NCI-H748 (cell line): ENCODE data around the gene KATNB1.

Experiments used
- DNase-seq: peaks from one replicate; lab custom pipeline; 2025; ENCODE audit not compliant: unreplicated experiment; lab: John Stamatoyannopoulos, UW

The KATNB1 gene, protein sequence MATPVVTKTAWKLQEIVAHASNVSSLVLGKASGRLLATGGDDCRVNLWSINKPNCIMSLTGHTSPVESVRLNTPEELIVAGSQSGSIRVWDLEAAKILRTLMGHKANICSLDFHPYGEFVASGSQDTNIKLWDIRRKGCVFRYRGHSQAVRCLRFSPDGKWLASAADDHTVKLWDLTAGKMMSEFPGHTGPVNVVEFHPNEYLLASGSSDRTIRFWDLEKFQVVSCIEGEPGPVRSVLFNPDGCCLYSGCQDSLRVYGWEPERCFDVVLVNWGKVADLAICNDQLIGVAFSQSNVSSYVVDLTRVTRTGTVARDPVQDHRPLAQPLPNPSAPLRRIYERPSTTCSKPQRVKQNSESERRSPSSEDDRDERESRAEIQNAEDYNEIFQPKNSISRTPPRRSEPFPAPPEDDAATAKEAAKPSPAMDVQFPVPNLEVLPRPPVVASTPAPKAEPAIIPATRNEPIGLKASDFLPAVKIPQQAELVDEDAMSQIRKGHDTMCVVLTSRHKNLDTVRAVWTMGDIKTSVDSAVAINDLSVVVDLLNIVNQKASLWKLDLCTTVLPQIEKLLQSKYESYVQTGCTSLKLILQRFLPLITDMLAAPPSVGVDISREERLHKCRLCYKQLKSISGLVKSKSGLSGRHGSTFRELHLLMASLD

DNA sequence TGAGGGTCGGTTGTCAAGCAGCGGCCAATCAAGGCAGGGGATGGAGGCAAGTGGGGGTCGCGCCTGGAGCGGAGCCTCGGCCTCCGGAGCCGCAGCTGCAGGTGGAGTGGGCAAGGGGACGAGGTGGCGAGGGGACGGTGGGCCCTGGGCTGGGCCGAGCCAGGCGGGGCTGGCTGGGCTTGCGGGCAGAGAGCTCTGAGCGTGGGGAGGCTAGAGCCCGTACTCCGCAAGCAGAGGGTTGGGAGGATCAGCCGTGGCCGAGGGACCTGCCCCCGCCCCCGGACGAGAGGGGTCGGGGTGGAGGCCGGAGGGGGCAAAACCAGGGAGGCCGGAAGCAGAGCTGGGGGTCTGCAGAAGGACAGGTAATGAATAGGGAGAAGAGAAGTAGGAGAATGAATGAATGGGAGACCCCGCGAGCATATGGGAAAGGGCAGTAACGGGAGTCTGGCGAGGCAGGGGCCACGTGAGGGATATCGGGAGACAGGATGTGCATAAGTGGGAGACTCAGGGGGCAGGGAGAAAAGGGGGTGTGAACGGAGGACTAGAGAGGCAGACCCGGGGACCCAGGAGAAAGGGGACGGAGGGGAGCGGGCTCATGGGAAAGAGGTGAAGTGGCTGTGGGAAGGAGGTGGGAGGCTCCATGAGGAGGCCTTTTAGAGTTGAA lies at the start of gene KATNB1:
KATNB1 (plus strand) TSS at position 16 of the 664 bp plus-strand sequence. CDS start 1,474 bp downstream, outside the sequence.
- peak; percentile 30 for DNase-seq

DNA sequence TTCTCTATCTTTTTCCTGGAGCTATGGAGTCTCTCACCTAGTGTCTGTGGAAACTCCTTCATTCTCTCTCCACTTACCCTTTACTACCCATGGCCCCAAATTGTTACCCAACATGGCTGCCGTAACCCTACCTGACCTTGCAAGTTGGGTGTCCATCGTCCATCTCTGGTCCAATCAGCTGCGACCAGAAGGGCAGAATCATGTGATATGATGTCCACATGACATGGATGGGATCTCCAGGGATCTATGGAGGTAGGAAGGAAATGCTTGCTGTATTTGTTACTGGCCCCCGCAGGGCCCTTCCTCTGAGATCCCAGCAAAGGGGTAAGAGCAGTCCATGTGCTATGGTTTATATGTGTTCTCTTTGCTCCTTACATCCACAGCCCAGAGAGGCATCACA lies 49.0 kb upstream of the KATNB1 start:
- no peak for DNase-seq

DNA sequence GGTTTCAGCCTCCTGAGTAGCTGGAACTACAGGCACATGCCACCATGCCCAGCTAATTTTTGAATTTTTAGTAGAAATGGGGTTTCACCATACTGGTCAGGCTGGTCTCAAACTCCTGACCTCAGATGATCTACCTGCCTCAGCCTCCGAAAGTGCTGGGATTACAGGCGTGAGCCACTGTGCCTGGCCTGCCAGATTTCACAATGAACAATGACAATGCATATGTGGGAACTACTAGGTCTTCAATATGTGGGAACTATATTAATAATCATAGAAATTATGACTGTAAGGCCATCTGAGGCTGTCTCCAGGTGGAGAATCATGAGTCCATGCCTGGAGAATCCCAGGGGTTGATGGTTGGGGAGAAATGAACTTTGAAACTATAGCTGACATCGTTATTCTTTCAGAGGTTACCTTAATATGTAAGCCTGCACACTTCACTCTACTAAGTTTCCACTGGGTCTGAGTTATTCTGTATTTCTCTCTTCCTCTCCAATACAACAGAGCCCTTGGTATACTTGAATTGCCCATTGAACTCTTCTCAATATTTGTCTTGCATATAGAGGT lies 48.1 kb upstream of the KATNB1 start:
- no peak for DNase-seq

DNA sequence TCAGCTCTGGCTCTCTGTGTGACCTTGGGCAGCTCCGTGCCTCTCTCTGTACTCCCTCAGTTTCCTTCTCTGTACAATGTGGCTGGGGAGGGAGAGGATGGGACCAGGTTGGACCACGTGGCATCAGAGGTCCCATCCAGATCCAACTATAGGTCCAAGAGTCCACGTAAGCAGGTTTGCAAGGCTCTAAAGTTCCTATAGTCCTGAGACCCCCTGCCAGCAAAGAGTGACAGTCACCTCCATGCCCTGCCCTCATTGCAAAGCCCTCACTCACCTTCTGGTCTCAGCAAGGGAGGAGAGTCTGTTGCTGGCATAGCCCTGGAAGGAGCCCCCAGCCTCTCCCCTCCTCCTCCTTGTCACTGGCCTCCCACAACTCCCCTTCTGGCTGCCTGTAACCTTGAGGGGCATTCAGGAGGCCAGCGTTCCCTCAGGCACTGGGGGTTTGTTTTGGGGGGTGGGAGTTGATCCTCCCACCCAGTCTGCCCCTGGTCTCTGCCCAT lies 47.0 kb upstream of the KATNB1 start:
- no peak for DNase-seq

DNA sequence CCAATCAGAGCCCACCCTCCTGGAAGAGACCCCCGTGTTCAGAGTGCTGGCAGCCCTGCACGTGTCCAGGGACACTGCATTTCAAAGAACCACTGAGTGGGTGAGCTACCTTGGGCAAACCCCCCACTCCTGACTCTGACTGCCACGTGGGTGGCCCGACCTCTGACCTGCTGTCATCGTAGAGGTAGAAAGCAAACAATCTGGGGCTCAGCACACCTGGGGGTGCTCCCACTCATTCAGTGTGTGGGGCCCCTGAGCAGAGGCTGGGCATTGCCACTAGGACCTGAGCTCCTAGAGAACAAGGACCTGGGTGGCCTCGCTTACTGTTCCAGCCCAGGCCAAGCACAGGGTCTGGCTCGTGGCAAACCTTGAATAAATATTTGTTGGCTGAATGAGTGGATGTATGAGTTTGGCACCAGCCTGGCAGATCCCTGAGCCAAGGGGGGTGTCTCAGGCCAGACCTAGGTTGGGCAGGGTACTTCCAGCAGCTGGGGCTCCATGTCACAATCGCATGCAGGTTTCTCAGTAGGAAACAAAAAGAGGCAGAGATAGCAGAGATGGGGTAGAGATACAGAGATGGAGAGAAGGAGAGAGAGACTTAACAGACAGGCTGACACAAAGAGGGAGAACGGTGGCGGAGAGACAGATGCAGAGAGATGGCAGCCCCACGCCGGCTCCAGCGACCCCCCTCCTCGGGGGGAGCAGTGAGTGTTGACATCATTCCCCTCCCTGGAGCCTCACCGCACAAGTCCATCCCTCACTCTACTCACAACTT lies 46.4 kb upstream of the KATNB1 start:
- no peak for DNase-seq

DNA sequence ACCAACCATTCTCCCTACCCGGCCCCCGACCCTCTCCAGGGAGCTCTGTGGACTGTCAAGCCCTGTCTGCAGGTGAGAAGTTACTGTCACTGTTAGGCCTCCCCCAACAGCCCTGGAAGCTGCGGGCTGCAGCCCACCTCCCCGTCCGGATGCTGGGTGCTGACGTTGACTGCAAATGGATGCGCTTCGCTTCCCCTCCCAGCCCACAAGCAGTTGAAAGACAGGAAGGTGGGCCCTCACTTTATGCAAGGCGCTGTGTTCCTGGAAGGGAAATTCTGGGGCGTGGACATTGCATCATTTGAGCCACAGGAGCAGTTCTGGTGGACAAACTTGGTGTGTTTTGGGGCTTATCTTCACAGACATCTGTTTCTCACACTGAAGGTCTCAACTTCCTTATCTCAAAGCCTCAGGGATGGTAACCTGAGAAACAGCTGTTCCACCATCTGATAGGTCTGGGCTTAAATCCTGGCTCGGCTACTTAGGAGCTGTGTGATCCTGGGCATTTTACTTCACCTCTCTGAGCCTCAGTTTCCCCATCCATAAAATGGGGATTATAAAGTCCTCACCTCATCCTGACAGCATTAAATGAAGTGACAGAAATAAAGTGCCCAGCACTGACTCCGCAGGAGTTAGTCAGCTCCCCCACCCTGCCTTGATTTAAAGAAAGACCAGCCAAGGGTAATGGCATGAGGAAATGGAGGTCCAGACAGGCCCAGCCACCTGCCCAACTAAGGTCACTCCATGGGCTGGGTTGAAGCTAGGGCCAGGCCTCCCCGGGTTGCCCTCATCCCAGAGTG lies 45.6 kb upstream of the KATNB1 start:
- no peak for DNase-seq

DNA sequence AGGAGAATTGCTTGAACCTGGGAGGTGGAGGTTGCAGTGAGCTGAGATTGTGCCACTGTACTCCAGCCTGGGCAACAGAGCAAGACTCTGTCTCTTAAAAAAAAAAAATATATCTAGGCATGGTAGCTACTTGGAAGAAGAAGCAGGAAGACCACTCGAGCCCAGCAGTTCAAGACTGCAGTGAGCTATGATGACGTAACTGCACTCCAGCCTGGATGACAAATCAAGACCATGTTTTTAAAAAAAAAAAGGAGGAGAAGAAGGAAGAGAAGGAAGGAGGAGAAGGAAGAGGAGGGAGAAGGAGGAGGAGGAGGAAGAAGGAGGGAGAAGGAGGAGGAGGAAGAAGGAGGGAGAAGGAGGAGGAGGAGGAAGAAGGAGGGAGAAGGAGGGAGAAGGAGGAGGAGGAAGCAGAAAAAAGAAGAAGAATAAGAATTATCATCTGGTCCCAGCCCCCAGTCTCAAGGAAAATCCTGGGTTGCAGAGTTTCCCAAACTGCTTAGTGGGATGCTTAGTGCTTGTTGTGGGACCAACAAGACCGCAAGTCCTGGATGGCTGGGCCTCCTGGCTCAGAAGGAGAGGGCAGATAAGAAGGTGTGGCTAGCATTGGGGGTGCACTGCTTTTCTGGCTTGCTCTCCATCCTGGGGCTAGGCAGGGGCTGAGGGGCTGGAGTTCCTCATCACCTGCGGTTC lies 44.6 kb upstream of the KATNB1 start:
- DNase-seq, result no peak

DNA sequence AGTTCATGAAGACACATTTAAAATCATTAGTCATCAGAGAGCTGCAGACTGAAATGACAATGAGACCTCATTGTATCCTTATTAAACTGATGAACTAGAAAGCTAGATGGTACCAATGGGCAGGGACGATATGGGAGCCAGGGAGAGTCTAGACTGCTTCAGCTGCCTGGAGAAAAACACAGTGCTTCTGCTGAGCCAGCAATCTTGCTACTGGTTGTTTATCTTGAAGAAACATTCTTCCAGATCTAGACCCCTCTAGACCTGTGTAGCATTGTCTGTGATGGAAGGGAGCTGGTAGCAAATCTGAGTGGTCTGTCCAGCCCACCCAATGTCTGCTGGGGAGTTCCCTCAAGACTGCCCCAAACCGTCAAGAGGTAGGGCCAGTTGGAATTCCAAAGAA lies 42.9 kb upstream of the KATNB1 start:
- no peak for DNase-seq

DNA sequence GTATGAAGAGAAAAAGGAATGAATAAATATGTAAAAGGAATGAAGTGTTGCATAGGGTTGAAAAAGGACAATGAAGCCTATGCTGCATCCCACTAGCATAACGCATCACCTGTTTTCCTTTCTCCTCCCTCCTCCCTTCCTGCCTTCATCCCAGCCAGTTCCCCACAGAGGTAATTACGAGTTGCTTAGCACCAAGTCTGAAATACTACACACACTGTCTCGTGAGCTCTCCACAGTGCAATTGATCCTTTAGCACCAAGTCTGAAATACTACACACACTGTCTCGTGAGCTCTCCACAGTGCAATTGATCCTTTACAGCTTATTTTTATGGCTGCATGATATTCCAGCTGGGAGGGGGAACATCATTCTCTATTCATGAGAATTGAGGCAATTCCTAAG lies 42.0 kb upstream of the KATNB1 start:
- peak; percentile 77 for DNase-seq

DNA sequence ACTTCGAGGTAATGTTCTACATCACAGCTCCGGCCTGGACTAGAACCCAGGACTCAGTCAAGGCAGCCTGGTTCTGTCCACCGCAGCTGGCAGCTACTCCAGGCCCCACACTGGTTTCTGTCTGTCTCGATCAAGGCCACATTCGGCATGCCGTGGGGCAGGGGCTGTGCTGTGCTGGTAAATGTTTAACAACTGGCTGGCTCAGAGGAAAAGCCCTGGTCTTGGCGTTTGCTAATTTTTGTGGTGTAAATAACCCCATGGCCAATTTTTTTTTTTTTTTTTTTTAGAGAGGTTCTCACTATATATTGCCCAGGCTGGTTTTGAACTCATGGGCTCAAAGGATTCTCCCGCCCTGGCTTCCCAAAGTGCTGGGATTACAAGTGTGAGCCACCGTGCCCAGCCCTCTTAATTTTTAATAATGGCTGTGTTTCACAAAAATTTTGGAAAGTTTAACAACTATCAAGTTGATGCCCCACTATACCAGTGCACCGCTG lies 41.3 kb upstream of the KATNB1 start:
- no peak for DNase-seq

DNA sequence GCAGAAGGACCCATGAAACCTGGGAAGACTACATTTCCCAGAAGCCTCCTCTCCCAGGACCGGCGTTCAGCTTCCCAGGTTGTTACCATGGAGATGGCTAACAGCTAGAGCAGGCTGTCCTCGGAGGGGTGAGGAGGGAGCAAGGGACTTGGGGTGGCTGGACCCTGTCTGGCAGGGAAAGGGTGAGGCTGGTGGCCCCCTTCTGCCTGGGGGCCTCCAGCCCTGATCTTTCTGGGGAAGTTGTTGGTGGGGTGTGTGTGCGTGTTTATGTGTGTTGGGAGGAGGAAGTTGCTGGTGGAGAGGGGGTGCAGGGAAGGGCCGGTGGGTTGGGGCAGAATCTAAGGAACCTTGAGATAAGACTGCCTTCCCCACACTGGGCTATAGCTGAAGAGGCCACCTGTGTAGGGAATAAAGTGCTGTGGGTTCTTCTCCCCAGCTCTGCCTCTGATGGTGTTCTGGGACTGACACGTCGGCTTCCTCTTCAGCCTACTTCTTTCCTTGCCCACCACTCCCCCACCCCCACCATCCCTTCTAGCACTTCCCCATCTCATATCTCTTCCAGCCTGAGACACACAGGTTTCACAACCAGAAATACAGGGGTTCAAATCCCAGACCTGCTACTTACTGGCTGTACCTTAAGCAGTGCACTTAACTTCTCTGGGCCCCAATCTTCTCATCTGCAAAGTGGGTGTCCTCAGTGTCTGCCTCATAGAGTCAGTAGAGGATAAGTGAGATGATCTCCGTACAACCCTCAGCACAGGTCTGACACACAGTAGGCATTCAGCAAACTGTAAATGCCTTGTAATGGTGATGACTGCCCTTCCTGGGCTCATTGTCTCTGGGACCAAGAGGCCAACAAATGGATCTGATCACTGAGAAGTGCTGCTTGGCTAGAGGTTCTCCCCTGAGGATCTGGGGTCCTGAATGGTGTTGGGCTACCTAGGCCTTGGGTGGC lies 40.6 kb upstream of the KATNB1 start, which contains the start of gene DRC7:
DRC7 (plus strand) TSS at position 82 of the 955 bp plus-strand sequence. CDS start 3,144 bp downstream, outside the sequence.
- DNase-seq, result peak; percentile 80

DNA sequence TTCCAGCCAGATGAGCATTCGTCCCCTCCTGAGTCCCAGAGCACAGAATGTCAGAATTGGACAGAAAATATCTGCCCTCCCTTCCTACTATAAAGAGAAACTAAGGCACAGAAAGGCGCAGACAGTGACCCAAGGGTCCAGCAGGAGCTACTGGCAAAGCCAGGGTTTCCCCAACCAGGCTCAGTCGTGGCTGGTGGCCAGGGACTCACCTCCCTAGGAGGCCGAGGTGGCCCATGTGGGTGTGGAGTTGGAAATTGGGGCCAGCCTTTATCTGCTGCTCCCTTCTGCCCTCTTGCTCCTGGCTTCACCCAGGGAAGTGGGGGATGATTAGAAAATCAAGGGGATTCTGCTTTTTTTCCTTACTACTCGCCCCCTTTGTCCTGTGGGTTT lies 39.9 kb upstream of the KATNB1 start:
- DNase-seq, result no peak

DNA sequence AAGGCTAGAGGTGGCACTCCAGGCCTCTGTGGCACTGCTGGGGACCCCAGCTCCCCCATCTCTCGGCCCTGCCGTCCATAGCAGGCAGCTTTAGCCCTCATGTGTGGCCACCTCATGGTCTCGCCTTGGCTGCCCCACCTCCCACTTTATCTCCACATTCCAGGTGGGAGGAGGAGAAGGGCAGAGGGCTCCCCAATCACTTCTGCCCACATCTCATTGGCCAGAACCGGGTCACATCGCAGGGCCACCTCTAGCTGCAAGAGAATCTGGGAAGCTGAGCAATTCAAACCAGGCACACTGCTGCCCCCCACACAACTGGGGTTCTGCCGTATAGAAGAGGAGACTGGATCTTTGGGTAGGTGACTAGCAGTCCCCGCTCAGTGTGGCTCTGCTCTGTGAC lies 39.3 kb upstream of the KATNB1 start:
- no peak for DNase-seq

DNA sequence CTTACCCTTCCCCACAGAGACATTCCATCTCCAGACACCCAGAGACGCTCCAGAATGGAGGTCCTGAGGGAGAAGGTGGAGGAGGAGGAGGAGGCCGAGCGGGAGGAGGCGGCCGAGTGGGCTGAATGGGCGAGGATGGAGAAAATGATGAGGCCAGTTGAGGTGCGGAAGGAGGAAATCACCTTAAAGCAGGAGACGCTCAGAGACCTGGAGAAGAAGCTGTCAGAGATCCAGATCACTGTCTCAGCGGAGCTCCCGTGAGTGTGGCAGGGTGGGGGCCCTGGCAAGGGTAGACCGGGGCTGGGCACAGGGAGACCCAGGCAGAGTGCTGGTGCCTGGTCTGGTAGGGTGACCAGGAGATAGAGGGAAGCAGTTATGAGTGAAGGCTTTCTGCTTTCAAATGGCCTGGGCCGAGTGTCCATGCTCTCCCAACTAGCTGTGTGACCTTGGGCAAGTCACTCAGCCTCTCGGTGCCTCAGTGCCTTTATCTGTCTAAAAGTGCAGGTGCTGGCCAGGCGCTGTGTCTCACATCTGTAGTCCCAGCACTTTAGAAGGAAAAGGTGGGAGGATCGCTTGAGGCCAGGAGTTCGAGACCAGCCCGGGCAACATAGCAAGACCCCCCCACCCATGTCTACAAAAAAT lies 37.6 kb upstream of the KATNB1 start:
- DNase-seq, result no peak

DNA sequence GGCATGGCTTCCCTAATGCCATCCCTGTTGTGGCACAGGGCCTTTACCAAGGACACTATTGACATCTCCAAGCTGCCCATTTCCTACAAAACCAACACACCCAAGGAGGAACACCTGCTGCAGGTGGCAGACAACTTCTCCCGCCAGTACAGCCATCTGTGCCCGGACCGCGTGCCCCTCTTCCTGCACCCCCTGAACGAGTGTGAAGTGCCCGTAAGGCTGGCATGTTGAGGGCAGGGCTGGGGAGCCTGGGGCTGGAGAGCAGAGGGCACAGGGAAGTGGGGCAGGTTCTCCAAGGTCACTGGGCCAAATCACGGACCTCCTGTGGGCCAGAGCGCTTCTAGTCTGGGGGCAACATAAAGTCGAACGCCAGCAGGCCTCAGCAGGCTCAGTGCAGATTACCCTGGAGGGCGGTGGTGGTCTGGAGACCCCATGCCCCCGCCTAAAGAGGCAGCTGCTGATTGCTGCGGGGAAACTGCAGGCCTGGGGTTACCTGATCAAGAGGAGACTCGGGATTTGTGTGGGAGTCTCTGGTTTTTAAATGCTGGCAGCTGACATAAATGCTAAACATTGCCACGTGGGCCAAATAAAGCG lies 36.7 kb upstream of the KATNB1 start:
- no peak for DNase-seq

DNA sequence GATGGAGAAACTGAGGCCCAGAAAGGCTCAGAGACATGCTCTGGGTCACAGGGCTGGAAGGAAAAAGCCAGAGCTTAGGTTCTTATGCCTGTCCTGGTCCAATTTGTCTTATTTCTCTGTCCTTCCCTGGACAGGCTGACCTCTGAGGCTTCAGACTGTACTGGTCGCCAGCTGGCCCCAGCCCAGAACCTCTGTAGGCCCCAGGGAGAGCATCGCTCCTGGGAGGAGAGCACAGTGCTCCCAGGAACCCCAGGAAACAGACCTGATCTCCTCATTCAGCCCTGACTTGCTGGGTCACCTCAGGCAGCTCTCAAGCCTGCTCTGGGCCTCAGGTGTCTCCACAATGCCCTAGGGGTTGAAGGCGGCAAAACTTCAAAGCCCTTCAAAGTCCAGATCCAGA lies 36.1 kb upstream of the KATNB1 start:
- no peak for DNase-seq

DNA sequence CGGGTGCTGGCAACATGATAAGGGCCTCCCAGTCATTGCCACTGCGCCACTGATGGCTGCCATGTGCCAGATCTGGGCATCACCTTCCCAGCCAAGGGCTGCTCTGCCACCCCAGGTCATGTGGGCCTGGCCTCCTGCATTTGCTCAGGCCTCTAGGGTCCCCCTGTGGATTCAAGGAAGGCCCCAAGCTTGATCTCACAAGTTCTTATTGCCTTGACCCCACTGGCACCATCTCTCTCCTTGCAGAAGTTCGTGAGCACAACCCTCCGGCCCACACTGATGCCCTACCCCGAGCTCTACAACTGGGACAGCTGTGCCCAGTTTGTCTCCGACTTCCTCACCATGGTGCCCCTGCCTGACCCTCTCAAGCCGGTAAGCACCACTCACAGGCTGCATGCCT lies 35.7 kb upstream of the KATNB1 start:
- no peak for DNase-seq
